ENCODE measurements around the gene HOXB7. TPM values are rescaled to one million over a fixed set of nuclear protein-coding genes. Genes with fewer than 3 reads are reported as not detected.

The HOXB7 gene
- total RNA-seq, 1 donor from 2014 or later: not detected

GRCh38 chr17:48637323-48638260 is 26.8 kb upstream of the HOXB7 start:
- DNase-seq (ENCODE audit: low spot score in 2 of 2): no peak

GRCh38 chr17:48636177-48637018 is 25.6 kb upstream of the HOXB7 start:
- DNase-seq (ENCODE audit: low spot score in 2 of 2) (no peak), FAIRE-seq (no peak)

More at GRCh38 chr17:48637323-48638260, 26.8 kb upstream of the HOXB7 start:
- no peak for FAIRE-seq

- DNase-seq (ENCODE audit: low spot score in 2 of 2): no peak
Observed at GRCh38 chr17:48634493-48635208, 23.8 kb upstream of the HOXB7 start.

GRCh38 chr17:48633266-48633677 is 22.5 kb upstream of the HOXB7 start:
- no peak for DNase-seq (ENCODE audit: low spot score in 2 of 2)

More at GRCh38 chr17:48634493-48635208, 23.8 kb upstream of the HOXB7 start:
- no peak for FAIRE-seq

GRCh38 chr17:48632579-48633265 is 21.9 kb upstream of the HOXB7 start:
- DNase-seq (ENCODE audit: low spot score in 2 of 2) (no peak), FAIRE-seq (no peak)

More at GRCh38 chr17:48633266-48633677, 22.5 kb upstream of the HOXB7 start:
- FAIRE-seq: no peak

GRCh38 chr17:48631693-48632578 is 21.1 kb upstream of the HOXB7 start:
- no peak for FAIRE-seq
- DNase-seq (ENCODE audit: low spot score in 2 of 2): no peak

GRCh38 chr17:48630925-48631692 is 20.3 kb upstream of the HOXB7 start:
- FAIRE-seq (no peak), DNase-seq (ENCODE audit: low spot score in 2 of 2) (no peak)

- FAIRE-seq (no peak), DNase-seq (ENCODE audit: low spot score in 2 of 2) (no peak)
Observed at GRCh38 chr17:48630009-48630924, 19.4 kb upstream of the HOXB7 start.

GRCh38 chr17:48629411-48629759 is 18.6 kb upstream of the HOXB7 start:
- DNase-seq (ENCODE audit: low spot score in 2 of 2): no peak
- no peak for FAIRE-seq

- FAIRE-seq: no peak
- DNase-seq (ENCODE audit: low spot score in 2 of 2): no peak
Observed at GRCh38 chr17:48628649-48629410, 18.0 kb upstream of the HOXB7 start.

GRCh38 chr17:48627623-48628521 is 17.1 kb upstream of the HOXB7 start:
- FAIRE-seq (no peak), DNase-seq (ENCODE audit: low spot score in 2 of 2) (no peak)

- FAIRE-seq: no peak
- no peak for DNase-seq (ENCODE audit: low spot score in 2 of 2)
Observed at GRCh38 chr17:48627118-48627597, 16.3 kb upstream of the HOXB7 start.

GRCh38 chr17:48626245-48627117 is 15.7 kb upstream of the HOXB7 start, which contains the start of gene HOXB9:
TSS of gene HOXB9 (minus strand) at chr17:48626358. CDS start at chr17:48626269, 89 bp downstream.
- FAIRE-seq (no peak), DNase-seq (ENCODE audit: low spot score in 2 of 2) (no peak)
